Fibroblast of lung (primary cell): ENCODE data around the gene NOP9.

Source experiments
- CTCF ChIP-seq, 2 donors: IDR thresholded peaks in 1 of 2; conservative IDR thresholded peaks in 1 of 2; 1 replicate in 1 of 2; 2 replicates in 1 of 2; pipeline ENCODE4 v1.5.1; 2011 to 2012; ENCODE audit warnings: low read length in 2 of 2, control low read depth in 1 of 2, inconsistent platforms in 1 of 2, low read depth in 1 of 2, mild to moderate bottlenecking in 1 of 2
- EZH2 ChIP-seq: IDR thresholded peaks from 2 replicates; pipeline ENCODE4 v1.5.1; 2012; ENCODE audit warnings: low read length, control low read depth, mild to moderate bottlenecking; ENCODE audit errors: missing control alignments

GRCh38 chr14:24308342-24309124, 8.9 kb downstream of the NOP9 start:
- TF ChIP-seq EZH2 (no peak), CTCF (conservative IDR thresholded peaks at IDR 0.05 in 1 of 2, IDR thresholded peaks at IDR 0.05 in 1 of 2; ENCODE audit: low read depth in 1 of 2, low read length in 2 of 2) (no peak)
